ENCODE measurements around the gene RNF115.

GRCh38 chr1:145823565-145824498, at the start of gene RNF115, which contains the start of gene POLR3C:
- TF ChIP-seq POU5F1 (IDR thresholded peaks at IDR 0.05; ENCODE audit: low read depth, low read length), result no peak
- no peak for TF ChIP-seq CHD1 (IDR thresholded peaks at IDR 0.05; ENCODE audit: low read depth, low read length)
- TF ChIP-seq KDM1A (IDR thresholded peaks at IDR 0.05; ENCODE audit: borderline replicate concordance, low read length), result no peak
- TF ChIP-seq CTCF (IDR thresholded peaks at IDR 0.05; ENCODE audit: control extremely low read depth in 1 of 3, insufficient read depth in 1 of 3, low read depth in 1 of 3, low read length in 3 of 3), result no peak
- no peak for TF ChIP-seq ZNF274 (IDR thresholded peaks at IDR 0.05; ENCODE audit: borderline replicate concordance, extremely low read depth, low read length)
- TF ChIP-seq MAFK (IDR thresholded peaks at IDR 0.05; ENCODE audit: low read depth, low read length), result no peak
- no peak for TF ChIP-seq EZH2 (IDR thresholded peaks at IDR 0.05; ENCODE audit: low read depth, low read length, severe bottlenecking)
- TF ChIP-seq SIN3A (conservative IDR thresholded peaks at IDR 0.05 in 1 of 2, IDR thresholded peaks at IDR 0.05 in 1 of 2; ENCODE audit: low read depth in 1 of 2, low read length in 2 of 2), result peak; percentile 63; a peak in 2 of 4 replicates
- no peak for TF ChIP-seq HDAC6 (IDR thresholded peaks at IDR 0.05; ENCODE audit: low read depth, low read length)
- peak; percentile 79 for TF ChIP-seq USF2 (IDR thresholded peaks at IDR 0.05; ENCODE audit: low read length)
- TF ChIP-seq POLR2AphosphoS5 (IDR thresholded peaks at IDR 0.05; ENCODE audit: low read depth, low read length), result peak; percentile 57
- TF ChIP-seq SP2 (IDR thresholded peaks at IDR 0.05; ENCODE audit: low read length), result peak; percentile 88
- no peak for TF ChIP-seq SRF (IDR thresholded peaks at IDR 0.05; ENCODE audit: low read depth, low read length)
- peak in 1 of 2 experiments; percentile 33; a peak in 1 of 3 replicates for TF ChIP-seq EP300 (IDR thresholded peaks at IDR 0.05; ENCODE audit: borderline replicate concordance in 1 of 2, low read depth in 2 of 2, low read length in 2 of 2)

Data from H1 (cell line).